C4-2B (cell line): ENCODE data around the gene PPP1R2B.
"Not testable (repeated sequence)": the region's sequence is repeated elsewhere in the genome, so short reads cannot be mapped to it uniquely, and the experiment has no call there.

Experiments
- H3K27ac ChIP-seq: fragments of 450-650 bp; 2 replicates; pipeline ENCODE4 v1.5.1; 2017
- CTCF ChIP-seq: fragments of 450-650 bp; conservative IDR thresholded peaks from 2 replicates; pipeline ENCODE4 v1.5.1; 2017; ENCODE audit warnings: mild to moderate bottlenecking
- ZFX ChIP-seq: fragments of 450-650 bp; IDR thresholded peaks from 2 replicates; pipeline ENCODE4 v1.6.1; 2017

PPP1R2B gene

GRCh38 chr5:156836846-156837245, 13.2 kb upstream of the PPP1R2B start:
- TF ChIP-seq CTCF, result no peak
- TF ChIP-seq ZFX, result no peak
- H3K27ac ChIP-seq, result no peak overlapping the region

- TF ChIP-seq ZFX, result no peak
- TF ChIP-seq CTCF, result no peak
Observed at GRCh38 chr5:156838961-156839360, 11.1 kb upstream of the PPP1R2B start.

GRCh38 chr5:156841737-156842136, 8.4 kb upstream of the PPP1R2B start:
- no peak overlapping the region for H3K27ac ChIP-seq
- no peak for TF ChIP-seq CTCF
- TF ChIP-seq ZFX, result no peak

More at GRCh38 chr5:156838961-156839360, 11.1 kb upstream of the PPP1R2B start:
- no peak overlapping the region for H3K27ac ChIP-seq

- TF ChIP-seq ZFX (no peak), CTCF (no peak)
Observed at GRCh38 chr5:156846914-156847313, 3.2 kb upstream of the PPP1R2B start.

GRCh38 chr5:156848447-156848846, 1.6 kb upstream of the PPP1R2B start:
- not testable (repeated sequence) for H3K27ac ChIP-seq

More at GRCh38 chr5:156846914-156847313, 3.2 kb upstream of the PPP1R2B start:
- no peak overlapping the region for H3K27ac ChIP-seq

- TF ChIP-seq CTCF, result no peak
- TF ChIP-seq ZFX, result no peak
- no peak overlapping the region for H3K27ac ChIP-seq
Observed at GRCh38 chr5:156851880-156852279, 1.8 kb downstream of the PPP1R2B start.

- H3K27ac ChIP-seq, result not testable (repeated sequence)
Observed at GRCh38 chr5:156853055-156853454, 3.0 kb downstream of the PPP1R2B start.

GRCh38 chr5:156865427-156865826, 15.3 kb downstream of the PPP1R2B start:
- no peak for TF ChIP-seq CTCF
- no peak for TF ChIP-seq ZFX
- H3K27ac ChIP-seq, result no peak overlapping the region

GRCh38 chr5:156870498-156870839, 20.4 kb downstream of the PPP1R2B start:
- TF ChIP-seq ZFX (no peak), CTCF (no peak; the same call in 1 of the 2 replicates)
- no peak overlapping the region for H3K27ac ChIP-seq
